Right lobe of liver (tissue), 6 donors: ENCODE data around the gene RAB3IL1. TPM values are rescaled to one million over a fixed set of nuclear protein-coding genes. Genes with fewer than 3 reads are reported as not detected.

Source experiments
- ATAC-seq, 4 donors: fragments of 200-7000 bp; cut with Tn5 transposase; one replicate each; pipeline ENCODE4 v1.9.1; 2020; ENCODE audit warnings: mild to moderate bottlenecking in 4 of 4, moderate library complexity in 4 of 4
- DNase-seq, 3 donors: peaks; one replicate each; pipeline ENCODE4 v3.0.0-alpha.2; 2020
- H3K27ac ChIP-seq, 3 donors: fragments of 200-600 bp; one replicate each; pipeline ENCODE4 v1.8.0; 2022
- H3K27me3 ChIP-seq, 2 donors: fragments of 200-600 bp; one replicate each; pipeline ENCODE4 v1.8.0; 2022
- H3K36me3 ChIP-seq, 4 donors: fragments of 200-600 bp; sonication (generic) in 1 of 4; one replicate each; pipeline versions ENCODE4 v1.5.1 to v1.8.0; 2017 to 2022; ENCODE audit warnings: control low read depth in 1 of 4
- H3K4me1 ChIP-seq, 4 donors: fragments of 200-600 bp; sonication (generic) in 1 of 4; one replicate each; pipeline versions ENCODE4 v1.5.1 to v1.8.0; 2017 to 2022; ENCODE audit warnings: control low read depth in 1 of 4
- H3K4me3 ChIP-seq, 3 donors: fragments of 200-600 bp; one replicate each; pipeline ENCODE4 v1.8.0; 2022
- H3K9me3 ChIP-seq, 4 donors: fragments of 200-600 bp; sonication (generic) in 1 of 4; one replicate each; pipeline versions ENCODE4 v1.5.1 to v1.8.0; 2017 to 2022; ENCODE audit warnings: control low read depth in 1 of 4
- POLR2A ChIP-seq: fragments of 450-650 bp; IDR thresholded peaks from one replicate; pipeline ENCODE4 v1.6.1; 2017; ENCODE audit warnings: antibody characterized with exemption, mild to moderate bottlenecking
- WGBS: methylation state at CpG from one replicate; pipeline ENCODE4 v1.1.6; 2018; ENCODE audit warnings: low coverage, low lambda C conversion rate; ENCODE audit not compliant: insufficient coverage; ENCODE audit errors: missing lambda C conversion rate; 5-methylcytosine and 5-hydroxymethylcytosine counted together
- intact Hi-C, 2 donors: fragments of 100-400 bp; cut with DNase I; formaldehyde crosslinking; loops; one replicate each; pipeline versions ENCODE4 v1.11.2 to v1.14.1; 2022
- total RNA-seq, 6 experiments: library from RNA; depleted of rRNA in 2 of 6; stranded (reverse); fragments of >200 nt in 2 of 6; fragmentation: NEBNext Ultra II Directional in 3 of 6; extraction: Animal tissue kit (Norgen Biotek cat#: 25700) in 3 of 6; gene quantifications; one replicate each; pipeline versions ENCODE4 v1.1.0 to v1.2.4, GENCODE V29; 2016 to 2023
- TF ChIP-seq, protein P1 (sequence below), 4 donors: fragments of 200-600 bp in 3 of 4; fragments of 450-650 bp in 1 of 4; IDR thresholded peaks; one replicate each; pipeline versions ENCODE4 v1.5.1 to v1.8.0; 2016 to 2022; ENCODE audit warnings: antibody characterized with exemption in 4 of 4, mild to moderate bottlenecking in 2 of 4
- donor health status: DM: no; HTN: yes; CAD: no.
- donor health status: DM: no; HTN: no; CAD: no.
- donor health status: DM: no; HTN: no; CAD: no.
- donor health status: DM: no; HTN: yes; CAD: no.
- donor health status: DM: no; HTN: yes; CAD: no.

RAB3IL1 gene
- total RNA-seq, 6 experiments from 2014 or later, result 3.2 to 9.1 (median 4.2) TPM

DNA sequence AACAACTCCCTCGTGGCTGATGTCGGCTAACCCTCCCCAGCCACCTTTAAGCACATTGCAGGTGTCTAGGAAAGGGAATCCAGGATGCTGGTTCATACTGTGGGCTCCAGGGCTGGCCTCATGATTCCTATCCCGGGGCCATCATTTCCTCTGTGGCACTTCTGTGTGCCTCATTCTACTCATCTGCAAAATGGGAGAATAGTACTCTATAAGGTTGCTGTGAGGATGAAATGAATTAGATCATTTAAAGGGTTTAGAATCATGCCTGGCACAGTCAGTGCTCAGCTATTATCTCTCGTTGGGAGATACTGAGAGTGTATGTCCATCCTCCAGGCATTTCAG, 21.7 kb downstream of the RAB3IL1 start:
- 39% methylated on average over 2 of the region's 4 CpGs for WGBS
- Histone ChIP-seq H3K9me3 (no peaks in the 10 kb centered on the region), H3K36me3 (no peaks in the 10 kb centered on the region), H3K4me3 (no peak overlapping the region), H3K4me1 (peaks cover 0 to 6% (median 1%) of the 10 kb centered on the region in 4 donors), H3K27me3 (no peaks in the 10 kb centered on the region), H3K27ac (no peak overlapping the region)
- intact Hi-C loops, result loop anchor here (5.0 to 10.0 kb wide), 4 partner anchors 52 to 187 kb away; no protein-coding TSS in a partner anchor
- TF ChIP-seq, protein P1, sequence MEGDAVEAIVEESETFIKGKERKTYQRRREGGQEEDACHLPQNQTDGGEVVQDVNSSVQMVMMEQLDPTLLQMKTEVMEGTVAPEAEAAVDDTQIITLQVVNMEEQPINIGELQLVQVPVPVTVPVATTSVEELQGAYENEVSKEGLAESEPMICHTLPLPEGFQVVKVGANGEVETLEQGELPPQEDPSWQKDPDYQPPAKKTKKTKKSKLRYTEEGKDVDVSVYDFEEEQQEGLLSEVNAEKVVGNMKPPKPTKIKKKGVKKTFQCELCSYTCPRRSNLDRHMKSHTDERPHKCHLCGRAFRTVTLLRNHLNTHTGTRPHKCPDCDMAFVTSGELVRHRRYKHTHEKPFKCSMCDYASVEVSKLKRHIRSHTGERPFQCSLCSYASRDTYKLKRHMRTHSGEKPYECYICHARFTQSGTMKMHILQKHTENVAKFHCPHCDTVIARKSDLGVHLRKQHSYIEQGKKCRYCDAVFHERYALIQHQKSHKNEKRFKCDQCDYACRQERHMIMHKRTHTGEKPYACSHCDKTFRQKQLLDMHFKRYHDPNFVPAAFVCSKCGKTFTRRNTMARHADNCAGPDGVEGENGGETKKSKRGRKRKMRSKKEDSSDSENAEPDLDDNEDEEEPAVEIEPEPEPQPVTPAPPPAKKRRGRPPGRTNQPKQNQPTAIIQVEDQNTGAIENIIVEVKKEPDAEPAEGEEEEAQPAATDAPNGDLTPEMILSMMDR (IDR thresholded peaks at IDR 0.05), result no peak
- TF ChIP-seq POLR2A, result no peak
- no peak for ATAC-seq
- DNase-seq, result no peak

DNA sequence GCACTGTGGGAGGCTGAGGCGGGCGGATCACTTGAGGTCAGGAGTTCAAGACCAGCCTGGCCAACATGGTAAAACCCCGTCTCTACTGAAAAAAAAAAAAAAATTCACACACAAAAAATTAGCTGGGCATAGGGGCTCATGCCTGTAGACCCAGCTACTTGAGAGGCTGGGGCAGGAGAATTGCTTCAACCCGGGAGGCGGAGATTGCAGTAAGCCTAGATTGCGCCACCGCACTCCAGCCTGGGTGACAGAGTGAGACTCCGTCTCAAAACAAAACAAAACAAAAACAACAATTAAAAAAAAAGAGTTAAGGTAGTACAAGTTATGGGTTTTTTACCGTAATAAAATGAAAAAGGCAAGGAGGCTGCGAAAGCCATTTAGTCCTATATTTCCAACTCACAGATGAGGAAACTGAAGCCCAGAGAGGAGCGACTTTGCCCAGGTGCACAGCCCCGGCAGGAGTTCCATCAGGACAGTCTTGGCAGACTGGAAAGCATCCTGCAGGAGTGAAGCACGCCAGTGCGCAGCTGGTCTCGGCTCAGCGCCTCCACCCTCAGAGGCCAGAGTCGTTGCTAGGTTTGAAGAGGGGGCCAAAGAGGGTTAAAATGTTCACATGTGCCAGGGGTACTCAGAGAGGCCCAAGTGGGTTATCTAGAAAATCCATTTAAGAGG, 22.2 kb downstream of the RAB3IL1 start:
- WGBS, result 65% methylated on average over 11 of the region's 17 CpGs
- Histone ChIP-seq H3K4me3 (no peak overlapping the region), H3K4me1 (peaks cover 0 to 11% (median 2%) of the 10 kb centered on the region in 4 donors), H3K27me3 (no peaks in the 10 kb centered on the region), H3K9me3 (no peaks in the 10 kb centered on the region), H3K27ac (no peak overlapping the region), H3K36me3 (no peaks in the 10 kb centered on the region)
- TF ChIP-seq POLR2A, result no peak
- TF ChIP-seq, protein P1 (IDR thresholded peaks at IDR 0.05), result no peak
- no peak for ATAC-seq
- intact Hi-C loops, result loop anchor here (5.0 to 10.0 kb wide), 4 partner anchors 52 to 187 kb away; no protein-coding TSS in a partner anchor
- DNase-seq, result no peak

DNA sequence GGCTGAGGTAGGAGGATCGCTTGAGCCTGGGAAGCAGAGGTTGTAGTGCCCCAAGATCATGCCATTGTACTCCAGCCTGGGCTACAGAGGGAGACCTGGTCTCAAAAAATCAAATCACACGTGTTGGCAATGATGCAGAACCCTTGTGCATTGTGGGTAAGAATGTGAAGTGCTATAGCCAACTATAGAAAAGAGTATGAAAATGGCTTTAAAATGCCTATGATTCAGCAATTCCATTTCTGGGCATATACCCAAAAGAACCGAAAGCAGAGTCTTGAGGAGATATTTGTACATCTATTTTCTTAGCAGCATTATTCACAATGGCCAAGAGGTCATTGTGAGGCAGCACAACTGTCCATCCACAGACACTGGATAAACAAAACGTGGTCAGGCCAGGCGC, 23.4 kb downstream of the RAB3IL1 start:
- 67% methylated on average over 3 of the region's 5 CpGs for WGBS
- no peaks in the 10 kb centered on the region for H3K36me3 ChIP-seq
- TF ChIP-seq, protein P1 (IDR thresholded peaks at IDR 0.05), result no peak
- TF ChIP-seq POLR2A, result no peak
- DNase-seq, result no peak
- H3K27ac ChIP-seq, result no peak overlapping the region
- no peaks in the 10 kb centered on the region for H3K27me3 ChIP-seq
- H3K4me3 ChIP-seq, result no peak overlapping the region
- ATAC-seq, result no peak
- H3K9me3 ChIP-seq, result no peaks in the 10 kb centered on the region
- H3K4me1 ChIP-seq, result peaks cover 0 to 8% (median 2%) of the 10 kb centered on the region in 4 donors
- intact Hi-C loops, result loop anchor here (10.0 kb wide), 2 partner anchors 89 to 171 kb away; no protein-coding TSS in a partner anchor

DNA sequence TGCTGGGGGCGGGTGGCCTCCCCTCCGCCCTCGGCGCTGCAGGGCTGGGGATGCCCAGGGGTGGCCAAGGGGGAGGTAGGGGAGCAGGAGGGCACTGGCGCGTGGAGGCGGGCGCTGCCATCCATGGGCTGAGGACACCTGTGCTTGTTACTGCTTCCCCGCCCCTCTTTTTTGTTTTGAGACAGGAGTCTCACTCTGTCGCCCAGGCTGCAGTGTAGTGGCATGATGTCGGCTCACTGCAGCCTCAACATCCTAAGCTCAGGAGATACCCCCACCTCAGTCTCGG, 25.3 kb downstream of the RAB3IL1 start:
- no peaks in the 10 kb centered on the region for H3K27me3 ChIP-seq
- 60% methylated on average over 1 of the region's 12 CpGs for WGBS
- TF ChIP-seq POLR2A, result no peak
- TF ChIP-seq, protein P1 (IDR thresholded peaks at IDR 0.05), result no peak
- intact Hi-C loops, result loop anchor here (10.0 kb wide), 2 partner anchors 87 to 173 kb away; no protein-coding TSS in a partner anchor
- peak overlapping the region; percentile 39 to 77 (median 72) for H3K4me3 ChIP-seq
- peaks cover 0 to 8% (median 2%) of the 10 kb centered on the region in 4 donors for H3K4me1 ChIP-seq
- peak overlapping the region in 1 of 3 donors; percentile 45 for H3K27ac ChIP-seq
- H3K36me3 ChIP-seq, result no peaks in the 10 kb centered on the region
- ATAC-seq, result peak in 2 of 4 donors; percentile 0 to 17
- H3K9me3 ChIP-seq, result no peaks in the 10 kb centered on the region
- no peak for DNase-seq
